ENCODE data around the gene GAGE13.
"Not testable (repeated sequence)": the region's sequence is repeated elsewhere in the genome, so short reads cannot be mapped to it uniquely, and the experiment has no call there.

GAGE13 gene

GRCh38 chrX:49331282-49331681 lies at the start of gene GAGE13:
GAGE13 (plus strand) TSS chrX:49331582; CDS start chrX:49332738, 1,156 bp downstream.
- DNase-seq: not testable (repeated sequence)

GRCh38 chrX:49282647-49283011 lies 48.8 kb upstream of the GAGE13 start:
- DNase-seq: peak; percentile 2

GRCh38 chrX:49284212-49284611 lies 47.2 kb upstream of the GAGE13 start:
- DNase-seq: no peak

- DNase-seq: no peak
Observed at GRCh38 chrX:49286136-49286535, 45.2 kb upstream of the GAGE13 start.

GRCh38 chrX:49286581-49286980 lies 44.8 kb upstream of the GAGE13 start:
- DNase-seq: no peak

GRCh38 chrX:49287665-49288064 lies 43.7 kb upstream of the GAGE13 start:
- no peak for DNase-seq

- DNase-seq: no peak
Observed at GRCh38 chrX:49290215-49290614, 41.2 kb upstream of the GAGE13 start.

GRCh38 chrX:49291615-49292337 lies 39.6 kb upstream of the GAGE13 start:
- peak; percentile 1 for DNase-seq

GRCh38 chrX:49292400-49293362 lies 38.7 kb upstream of the GAGE13 start:
- no peak for DNase-seq

- not testable (repeated sequence) for DNase-seq
Observed at GRCh38 chrX:49299293-49299692, 32.1 kb upstream of the GAGE13 start.

GRCh38 chrX:49300703-49301102 lies 30.7 kb upstream of the GAGE13 start:
- no peak for DNase-seq

GRCh38 chrX:49303346-49303745 lies 28.0 kb upstream of the GAGE13 start, which contains the start of gene GAGE10:
GAGE10 (plus strand) TSS chrX:49303646; CDS start chrX:49304860, 1,214 bp downstream.
- no peak for DNase-seq

- not testable (repeated sequence) for DNase-seq
Observed at GRCh38 chrX:49307775-49308174, 23.6 kb upstream of the GAGE13 start.

- no peak for DNase-seq
Observed at GRCh38 chrX:49308604-49309269, 22.6 kb upstream of the GAGE13 start.

GRCh38 chrX:49309401-49309981 lies 21.9 kb upstream of the GAGE13 start:
- DNase-seq: no peak

GRCh38 chrX:49310371-49310770 lies 21.0 kb upstream of the GAGE13 start:
- DNase-seq: no peak

GRCh38 chrX:49312176-49312575 lies 19.2 kb upstream of the GAGE13 start:
- DNase-seq: no peak

- no peak for DNase-seq
Observed at GRCh38 chrX:49316085-49316484, 15.3 kb upstream of the GAGE13 start.

- not testable (repeated sequence) for DNase-seq
Observed at GRCh38 chrX:49321737-49322136, 9.6 kb upstream of the GAGE13 start, which contains the start of gene GAGE12J. GAGE12J (plus strand) TSS chrX:49322037; CDS start chrX:49323194, 1,157 bp downstream.

- not testable (repeated sequence) for DNase-seq
Observed at GRCh38 chrX:49322266-49322665, 9.1 kb upstream of the GAGE13 start.

- not testable (repeated sequence) for DNase-seq
Observed at GRCh38 chrX:49323735-49324134, 7.6 kb upstream of the GAGE13 start.

GRCh38 chrX:49330421-49330820 lies 961 bp upstream of the GAGE13 start:
- DNase-seq: not testable (repeated sequence)

- DNase-seq: not testable (repeated sequence)
Observed at GRCh38 chrX:49331841-49332240, 459 bp downstream of the GAGE13 start.
